ENCODE data around the gene LNPEP. TPM values are rescaled to one million over a fixed set of nuclear protein-coding genes. Genes with fewer than 3 reads are reported as not detected.

The LNPEP gene
- total RNA-seq, 6 donors from 2014 or later: 28.9 to 67.2 (median 42.7) TPM

- TF ChIP-seq EP300 (IDR thresholded peaks at IDR 0.05) (no peak), POLR2A (IDR thresholded peaks at IDR 0.05) (no peak), POLR2AphosphoS5 (IDR thresholded peaks at IDR 0.05) (no peak), CTCF (IDR thresholded peaks at IDR 0.05) (no peak)
- H3K9me3 ChIP-seq: peaks cover 0 to 4% (median 0%) of the 10 kb centered on the region in 4 donors
- 78 to 90% methylated on average over 1 of the region's 1 CpG for WGBS, 2 donors
- ATAC-seq (ENCODE audit: low FRiP score in 2 of 2): no peak
- H3K27ac ChIP-seq: no peak overlapping the region
- H3K4me3 ChIP-seq: no peak overlapping the region
- no peaks in the 10 kb centered on the region for H3K4me1 ChIP-seq
- DNase-seq: no peak
- H3K36me3 ChIP-seq: no peaks in the 10 kb centered on the region
- no peaks in the 10 kb centered on the region for H3K27me3 ChIP-seq
Observed at GRCh38 chr5:97063251-97063650, 127.4 kb downstream of the LNPEP start.

- 36 to 57% methylated on average over 2 of the region's 2 CpGs for WGBS, 2 donors
- no peaks in the 10 kb centered on the region for H3K36me3 ChIP-seq
- H3K4me1 ChIP-seq: no peaks in the 10 kb centered on the region
- DNase-seq (no peak), ATAC-seq (ENCODE audit: low FRiP score in 2 of 2) (no peak)
- H3K27ac ChIP-seq: no peak overlapping the region
- H3K9me3 ChIP-seq: no peaks in the 10 kb centered on the region
- TF ChIP-seq EP300 (IDR thresholded peaks at IDR 0.05) (no peak), POLR2AphosphoS5 (IDR thresholded peaks at IDR 0.05) (no peak), POLR2A (IDR thresholded peaks at IDR 0.05) (no peak)
- H3K27me3 ChIP-seq: no peaks in the 10 kb centered on the region
- no peak overlapping the region for H3K4me3 ChIP-seq
Observed at GRCh38 chr5:97065475-97065874, 129.6 kb downstream of the LNPEP start.

GRCh38 chr5:97067296-97067850, 131.5 kb downstream of the LNPEP start:
- WGBS, 2 donors: 78 to 79% methylated on average over 4 of the region's 4 CpGs
- Histone ChIP-seq H3K4me1 (no peaks in the 10 kb centered on the region), H3K27me3 (no peaks in the 10 kb centered on the region), H3K36me3 (no peaks in the 10 kb centered on the region), H3K27ac (no peak overlapping the region), H3K4me3 (no peak overlapping the region), H3K9me3 (no peaks in the 10 kb centered on the region)
- no peak for ATAC-seq (ENCODE audit: low FRiP score in 2 of 2)
- no peak for TF ChIP-seq EP300 (IDR thresholded peaks at IDR 0.05)
- no peak for TF ChIP-seq POLR2AphosphoS5 (IDR thresholded peaks at IDR 0.05)
- no peak for TF ChIP-seq CTCF (IDR thresholded peaks at IDR 0.05)
- no peak for TF ChIP-seq POLR2A (IDR thresholded peaks at IDR 0.05)
- no peak for DNase-seq

GRCh38 chr5:97070234-97070633, 134.4 kb downstream of the LNPEP start:
- ATAC-seq (ENCODE audit: low FRiP score in 2 of 2) (no peak), DNase-seq (no peak)
- Histone ChIP-seq H3K9me3 (no peaks in the 10 kb centered on the region), H3K36me3 (no peaks in the 10 kb centered on the region), H3K4me1 (no peaks in the 10 kb centered on the region), H3K4me3 (no peak overlapping the region), H3K27me3 (no peaks in the 10 kb centered on the region), H3K27ac (no peak overlapping the region)
- TF ChIP-seq CTCF (IDR thresholded peaks at IDR 0.05) (no peak), EP300 (IDR thresholded peaks at IDR 0.05) (no peak)

GRCh38 chr5:97071101-97071500, 135.2 kb downstream of the LNPEP start:
- WGBS, 2 donors: 71 to 87% methylated on average over 8 of the region's 8 CpGs

More at GRCh38 chr5:97071101-97071500, 135.2 kb downstream of the LNPEP start:
- H3K27me3 ChIP-seq: no peaks in the 10 kb centered on the region
- no peaks in the 10 kb centered on the region for H3K9me3 ChIP-seq
- no peak overlapping the region for H3K27ac ChIP-seq
- H3K36me3 ChIP-seq: no peaks in the 10 kb centered on the region
- H3K4me3 ChIP-seq: no peak overlapping the region
- ATAC-seq (ENCODE audit: low FRiP score in 2 of 2): peak in 1 of 2 donors; percentile 54
- no peak for DNase-seq
- TF ChIP-seq CTCF (IDR thresholded peaks at IDR 0.05): no peak
- no peak for TF ChIP-seq EP300 (IDR thresholded peaks at IDR 0.05)
- no peak for TF ChIP-seq POLR2AphosphoS5 (IDR thresholded peaks at IDR 0.05)
- no peak for TF ChIP-seq POLR2A (IDR thresholded peaks at IDR 0.05)
- H3K4me1 ChIP-seq: no peaks in the 10 kb centered on the region
